T-helper 9 cell (primary cell): ENCODE measurements around the gene GADD45B.
"Not testable (repeated sequence)": the region's sequence is repeated elsewhere in the genome, so short reads cannot be mapped to it uniquely, and the experiment has no call there.

ENCODE experiments used
- DNase-seq: peaks from one replicate; pipeline ENCODE4 v3.0.0-alpha.2; 2020

The GADD45B gene

GRCh38 chr19:2469915-2470200 is 6.1 kb upstream of the GADD45B start:
- not testable (repeated sequence) for DNase-seq

GRCh38 chr19:2474232-2475017 is 1.5 kb upstream of the GADD45B start:
- peak; percentile 81 for DNase-seq

GRCh38 chr19:2475018-2475701 is 767 bp upstream of the GADD45B start:
- peak; percentile 47 for DNase-seq

- peak; percentile 48 for DNase-seq
These were observed 669 bp downstream of the GADD45B start for GRCh38 chr19:2476451-2477140.

- peak; percentile 32 for DNase-seq
These were observed 1.3 kb downstream of the GADD45B start for GRCh38 chr19:2477141-2477710.

GRCh38 chr19:2477732-2478191 is 1.8 kb downstream of the GADD45B start:
- no peak for DNase-seq

- peak; percentile 54 for DNase-seq
These were observed 2.4 kb downstream of the GADD45B start for GRCh38 chr19:2478278-2478755.

GRCh38 chr19:2478756-2479555 is 3.0 kb downstream of the GADD45B start:
- peak; percentile 60 for DNase-seq

GRCh38 chr19:2479556-2480194 is 3.7 kb downstream of the GADD45B start:
- DNase-seq = no peak

GRCh38 chr19:2481466-2481865 is 5.5 kb downstream of the GADD45B start:
- DNase-seq = no peak

GRCh38 chr19:2482354-2483038 is 6.6 kb downstream of the GADD45B start:
- DNase-seq = no peak

GRCh38 chr19:2483084-2483483 is 7.2 kb downstream of the GADD45B start:
- DNase-seq = no peak

GRCh38 chr19:2483484-2484151 is 7.7 kb downstream of the GADD45B start:
- DNase-seq = no peak

- DNase-seq = no peak
These were observed 8.4 kb downstream of the GADD45B start for GRCh38 chr19:2484178-2484937.

GRCh38 chr19:2485428-2485827 is 9.5 kb downstream of the GADD45B start:
- DNase-seq = no peak

- DNase-seq = no peak
These were observed 11.2 kb downstream of the GADD45B start for GRCh38 chr19:2487090-2487489.

- DNase-seq = no peak
These were observed 11.9 kb downstream of the GADD45B start for GRCh38 chr19:2487842-2488241.

GRCh38 chr19:2488405-2488941 is 12.5 kb downstream of the GADD45B start:
- no peak for DNase-seq

- no peak for DNase-seq
These were observed 13.2 kb downstream of the GADD45B start for GRCh38 chr19:2488942-2489731.
